Cardiac fibroblast (primary cell): ENCODE measurements around the gene ZFYVE28.

ENCODE experiments used
- DNase-seq, 2 donors: peaks; one replicate each; pipeline versions ENCODE4 v3.0.0 to v3.0.0-alpha.2; 2010; ENCODE audit warnings: low read depth in 2 of 2
- H3K4me3 ChIP-seq, 2 donors: replicated peaks in 1 of 2; 1 replicate in 1 of 2; 2 replicates in 1 of 2; pipeline ENCODE4 v1.5.1; 2011; ENCODE audit warnings: low read depth in 2 of 2, low read length in 2 of 2, mild to moderate bottlenecking in 2 of 2, moderate library complexity in 1 of 2
- CTCF ChIP-seq: IDR thresholded peaks from one replicate; pipeline ENCODE4 v1.5.1; 2011; ENCODE audit warnings: low read depth, mild to moderate bottlenecking, low read length, inconsistent platforms

The ZFYVE28 gene

GRCh38 chr4:2304877-2305561, 113.4 kb downstream of the ZFYVE28 start:
- no peak for DNase-seq
- no peak for TF ChIP-seq CTCF
- no peak overlapping the region for H3K4me3 ChIP-seq

- no peak for TF ChIP-seq CTCF
- DNase-seq, result no peak
- H3K4me3 ChIP-seq, result no peak overlapping the region
Measured at GRCh38 chr4:2304321-2304876, 114.0 kb downstream of the ZFYVE28 start.

GRCh38 chr4:2303686-2304320, 114.6 kb downstream of the ZFYVE28 start:
- no peak for TF ChIP-seq CTCF
- no peak overlapping the region for H3K4me3 ChIP-seq
- DNase-seq, result no peak

GRCh38 chr4:2303121-2303685, 115.2 kb downstream of the ZFYVE28 start:
- no peak for TF ChIP-seq CTCF
- no peak overlapping the region for H3K4me3 ChIP-seq
- no peak for DNase-seq

GRCh38 chr4:2302387-2303119, 115.9 kb downstream of the ZFYVE28 start:
- TF ChIP-seq CTCF, result no peak
- no peak for DNase-seq
- H3K4me3 ChIP-seq, result no peak overlapping the region

- peak in 1 of 2 donors; percentile 18 for DNase-seq
- no peak for TF ChIP-seq CTCF
- no peak overlapping the region for H3K4me3 ChIP-seq
Measured at GRCh38 chr4:2301806-2302205, 116.6 kb downstream of the ZFYVE28 start.
